MM.1S (cell line): Measurements from ENCODE around the gene SMPD2.

ENCODE experiments used
- DNase-seq: peaks from one replicate; pipeline ENCODE4 v3.0.0-alpha.2; 2015
- H2AFZ ChIP-seq: fragments of 300-600 bp; sonication (generic); 2 replicates; pipeline ENCODE4 v1.6.0; 2016; ENCODE audit warnings: antibody characterized with exemption, low read length
- H3F3A ChIP-seq: fragments of 300-600 bp; sonication (generic); 2 replicates; pipeline ENCODE4 v1.6.1; 2016; ENCODE audit warnings: mild to moderate bottlenecking, antibody characterized with exemption, low read length, moderate library complexity, mixed read lengths; ENCODE audit not compliant: insufficient read depth
- H3K27ac ChIP-seq: fragments of 300-600 bp; sonication (generic); 2 replicates; pipeline ENCODE4 v1.5.1; 2016; ENCODE audit warnings: mild to moderate bottlenecking, low read length
- H3K27me3 ChIP-seq: fragments of 300-600 bp; sonication (generic); replicated peaks from 2 replicates; pipeline ENCODE4 v1.6.0; 2016; ENCODE audit warnings: low read length; ENCODE audit not compliant: insufficient read depth
- H3K36me3 ChIP-seq: fragments of 300-600 bp; sonication (generic); replicated peaks from 2 replicates; pipeline ENCODE4 v1.6.1; 2016; ENCODE audit warnings: mild to moderate bottlenecking, low read length, mixed read lengths; ENCODE audit not compliant: insufficient read depth
- H3K4me1 ChIP-seq: fragments of 300-600 bp; sonication (generic); 2 replicates; pipeline ENCODE4 v1.6.1; 2016; ENCODE audit warnings: low read length, mixed read lengths
- H3K4me2 ChIP-seq: fragments of 300-600 bp; sonication (generic); 2 replicates; pipeline ENCODE4 v1.6.0; 2016; ENCODE audit warnings: low read depth, low read length
- H3K4me3 ChIP-seq: fragments of 300-600 bp; sonication (generic); 2 replicates; pipeline ENCODE4 v1.5.1; 2016; ENCODE audit warnings: low read length, mixed read lengths
- H3K79me2 ChIP-seq: fragments of 300-600 bp; sonication (generic); 2 replicates; pipeline ENCODE4 v1.6.1; 2016; ENCODE audit warnings: mixed run types, low read length, mixed read lengths
- H3K9ac ChIP-seq: fragments of 300-600 bp; sonication (generic); 2 replicates; pipeline ENCODE4 v1.6.1; 2016; ENCODE audit warnings: low read length, mixed read lengths
- H3K9me2 ChIP-seq: fragments of 300-600 bp; sonication (generic); replicated peaks from 2 replicates; pipeline ENCODE4 v1.6.1; 2016; ENCODE audit warnings: mild to moderate bottlenecking, low read length, mixed read lengths; ENCODE audit not compliant: insufficient read depth
- H3K9me3 ChIP-seq: fragments of 300-600 bp; sonication (generic); replicated peaks from 2 replicates; pipeline ENCODE4 v1.6.1; 2016; ENCODE audit warnings: mild to moderate bottlenecking, low read length, mixed read lengths; ENCODE audit not compliant: insufficient read depth
- H4K20me1 ChIP-seq: fragments of 300-600 bp; sonication (generic); 2 replicates; pipeline ENCODE4 v1.6.1; 2016; ENCODE audit warnings: mild to moderate bottlenecking, low read length, moderate library complexity, mixed read lengths; ENCODE audit not compliant: insufficient read depth
- CTCF ChIP-seq: fragments of 300-600 bp; sonication (generic); IDR thresholded peaks from 2 replicates; pipeline ENCODE4 v1.5.1; 2016; ENCODE audit warnings: antibody characterized with exemption, low read length, mixed read lengths
- EZH2 ChIP-seq: fragments of 300-600 bp; sonication (generic); optimal IDR thresholded peaks from 2 replicates; pipeline ENCODE3; 2017; ENCODE audit warnings: low read depth, mild to moderate bottlenecking, antibody characterized with exemption, low read length, mixed read lengths
- EZH2phosphoT487 ChIP-seq: fragments of 300-600 bp; sonication (generic); IDR thresholded peaks from 2 replicates; pipeline ENCODE4 v1.6.1; 2018; ENCODE audit warnings: antibody characterized with exemption, low read length

Gene SMPD2

GRCh38 chr6:109490713-109491112 is 50.2 kb downstream of the SMPD2 start:
- Histone ChIP-seq H3K9me3 (no peaks in the 10 kb centered on the region), H3K4me1 (peaks cover 17% of the 10 kb centered on the region), H4K20me1 (no peaks in the 10 kb centered on the region), H3K36me3 (no peaks in the 10 kb centered on the region), H3K4me3 (no peak overlapping the region), H3F3A (0 out of 2 replicates have a peak, but pooled peaks cover 4% of the 10 kb centered on the region), H3K27ac (peak overlapping the region; percentile 14; the same call in 1 of the 2 replicates), H3K4me2 (peak overlapping the region; percentile 18), H3K79me2 (no peaks in the 10 kb centered on the region), H3K27me3 (no peaks in the 10 kb centered on the region), H3K9ac (no peak overlapping the region), H3K9me2 (no peaks in the 10 kb centered on the region), H2AFZ (peak overlapping the region; percentile 7; the same call in 1 of the 2 replicates)
- DNase-seq = no peak
- no peak for TF ChIP-seq EZH2phosphoT487
- no peak for TF ChIP-seq CTCF
- TF ChIP-seq EZH2 = no peak

- TF ChIP-seq EZH2phosphoT487 (no peak), EZH2 (no peak), CTCF (no peak)
- peak; percentile 61 for DNase-seq
- Histone ChIP-seq H3K4me3 (no peak overlapping the region), H3K27ac (peak overlapping the region; percentile 14; the same call in 1 of the 2 replicates), H3K4me1 (peaks cover 17% of the 10 kb centered on the region), H4K20me1 (no peaks in the 10 kb centered on the region), H3F3A (0 out of 2 replicates have a peak, but pooled peaks cover 4% of the 10 kb centered on the region), H3K9ac (no peak overlapping the region), H2AFZ (peak overlapping the region; percentile 7), H3K4me2 (peak overlapping the region; percentile 18), H3K27me3 (no peaks in the 10 kb centered on the region), H3K9me2 (no peaks in the 10 kb centered on the region), H3K36me3 (no peaks in the 10 kb centered on the region), H3K9me3 (no peaks in the 10 kb centered on the region), H3K79me2 (no peaks in the 10 kb centered on the region)
These were observed 50.8 kb downstream of the SMPD2 start for GRCh38 chr6:109491207-109491938.
